ENCODE data around the gene MOB3A.

GRCh38 chr19:2138061-2138728 is 42.1 kb upstream of the MOB3A start:
- TF ChIP-seq CTCF (IDR thresholded peaks at IDR 0.05): no peak
- no peak for TF ChIP-seq POLR2A (IDR thresholded peaks at IDR 0.05)

Data from body of pancreas (tissue), 4 donors.